Brain pericyte (primary cell): ENCODE data around the gene HNRNPAB.
"Not testable (repeated sequence)": the region's sequence is repeated elsewhere in the genome, so short reads cannot be mapped to it uniquely, and the experiment has no call there.

Experiments used
- DNase-seq: peaks from one replicate; pipeline ENCODE4 v3.0.0-alpha.2; 2012; ENCODE audit warnings: low read depth, low spot score

The HNRNPAB gene

GRCh38 chr5:178212241-178213002 is 8.1 kb downstream of the HNRNPAB start:
- no peak for DNase-seq

- no peak for DNase-seq
Measured at GRCh38 chr5:178213003-178213461, 8.7 kb downstream of the HNRNPAB start.

- DNase-seq = no peak
Measured at GRCh38 chr5:178213748-178214151, 9.4 kb downstream of the HNRNPAB start.

DNA sequence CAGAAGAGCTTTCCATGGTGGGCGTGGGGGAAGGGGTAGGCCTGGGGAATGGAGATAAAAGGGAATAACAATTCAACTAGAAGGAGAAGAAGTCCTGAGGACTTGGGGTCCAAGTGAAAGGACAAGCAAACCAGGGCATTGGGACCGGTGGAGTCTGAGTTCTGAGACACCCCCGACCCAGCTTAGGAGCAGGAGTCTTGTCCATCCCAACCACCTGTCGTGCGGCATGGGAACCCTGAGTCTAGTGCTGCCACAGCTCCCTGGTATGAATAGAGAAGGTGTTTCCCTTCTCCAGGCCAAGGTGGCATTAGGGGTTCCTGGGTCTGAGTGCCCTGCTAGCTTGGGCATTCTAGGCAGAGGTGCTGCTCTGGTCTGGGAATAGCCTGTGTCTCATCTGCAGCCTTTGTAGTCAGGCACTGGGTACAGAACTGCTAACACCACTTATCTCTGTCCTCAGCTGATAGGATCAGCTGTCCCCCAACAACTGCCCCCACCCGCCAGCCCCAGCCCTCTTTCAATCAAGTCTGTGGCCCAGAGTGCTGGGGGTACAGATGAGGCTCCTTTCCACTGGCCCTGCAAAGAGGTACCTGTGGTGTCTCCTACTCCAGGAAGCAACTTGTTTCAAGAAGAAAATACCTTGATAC is 9.9 kb downstream of the HNRNPAB start:
- no peak for DNase-seq

- no peak for DNase-seq
Measured at GRCh38 chr5:178215280-178216002, 11.1 kb downstream of the HNRNPAB start.

DNA sequence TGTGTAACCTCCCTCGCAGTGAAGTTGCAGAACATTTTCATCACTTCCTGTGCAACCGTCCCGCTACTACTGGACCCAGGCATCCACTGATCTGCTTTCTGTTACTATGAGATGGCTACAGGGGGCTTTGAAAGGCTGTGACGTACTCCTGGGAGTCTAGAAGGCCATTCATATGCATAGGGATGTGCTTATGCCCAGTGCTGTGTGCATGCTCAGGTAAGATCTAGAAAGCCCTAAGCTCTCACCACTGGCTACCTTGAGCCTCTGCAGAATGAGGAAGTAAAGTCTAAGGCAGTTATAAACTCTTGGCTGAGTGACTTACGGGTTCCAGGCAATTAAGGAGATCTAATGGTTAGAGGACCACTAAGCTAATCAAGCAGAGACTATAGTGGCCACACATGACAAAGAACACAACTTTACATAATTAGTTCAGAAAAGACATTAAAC is 11.8 kb downstream of the HNRNPAB start:
- no peak for DNase-seq

GRCh38 chr5:178216779-178217178 is 12.4 kb downstream of the HNRNPAB start:
- no peak for DNase-seq

DNA sequence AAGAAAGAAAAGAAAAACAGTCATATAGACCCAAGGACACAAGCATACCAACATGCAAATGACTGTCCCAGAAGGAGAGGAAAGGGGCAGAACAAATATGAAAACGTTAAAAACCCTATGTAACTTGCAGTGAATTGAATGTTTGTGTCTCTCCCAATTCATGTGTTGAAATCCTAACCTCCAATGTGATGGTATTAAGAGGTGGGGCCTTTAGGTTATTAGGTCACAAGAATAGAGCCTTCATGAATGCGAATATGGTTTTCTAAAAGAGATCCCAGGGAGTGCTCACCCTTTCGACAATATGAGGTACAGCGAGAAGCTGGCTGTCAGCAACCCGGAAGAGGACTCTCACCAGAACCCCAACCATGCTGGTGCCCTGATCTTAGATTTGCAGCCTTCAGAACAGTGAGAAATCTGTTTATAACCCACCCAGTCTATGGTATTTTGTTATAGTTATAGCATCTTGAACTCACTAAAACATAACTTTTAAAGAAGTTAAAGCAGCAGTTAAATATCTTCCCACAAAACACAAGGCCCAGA is 14.0 kb downstream of the HNRNPAB start:
- DNase-seq = no peak

DNA sequence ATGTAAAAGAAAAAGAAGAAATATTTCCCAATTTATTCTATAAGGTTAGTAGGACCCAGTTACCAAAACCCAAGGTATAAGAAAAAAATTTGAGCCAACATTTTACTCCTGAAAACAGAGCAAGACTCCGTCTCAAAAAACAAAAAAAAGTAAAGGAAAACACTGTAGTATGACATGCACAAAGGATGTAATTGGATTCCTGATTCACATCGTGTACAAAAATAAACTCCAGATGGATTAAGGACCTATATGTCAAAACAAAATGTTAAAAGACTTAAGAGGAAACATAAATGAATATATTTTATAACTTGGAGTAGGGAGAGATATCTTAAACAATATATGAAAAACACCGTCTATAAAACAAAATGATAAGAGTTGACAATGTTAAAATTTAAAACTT is 14.5 kb downstream of the HNRNPAB start:
- DNase-seq = no peak

DNA sequence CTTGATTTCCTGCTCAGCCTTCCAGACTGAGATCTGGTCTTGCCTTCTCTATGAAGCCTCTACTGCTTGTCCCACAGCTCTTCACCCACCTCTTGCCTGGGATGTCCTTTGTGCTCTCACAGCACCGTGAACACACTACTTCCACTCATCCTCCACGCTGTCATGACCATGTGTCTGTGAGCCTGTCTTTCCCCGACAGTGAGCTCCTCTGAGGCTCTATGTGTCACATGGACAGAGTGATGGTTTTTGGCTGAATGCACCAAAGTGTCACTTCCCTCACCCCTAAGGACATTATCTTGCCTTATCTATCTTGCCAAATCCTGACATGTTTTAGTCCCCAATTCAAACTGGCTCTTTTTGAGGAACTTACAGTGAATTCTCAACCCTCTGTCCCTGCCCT is 16.9 kb downstream of the HNRNPAB start:
- DNase-seq = no peak

DNA sequence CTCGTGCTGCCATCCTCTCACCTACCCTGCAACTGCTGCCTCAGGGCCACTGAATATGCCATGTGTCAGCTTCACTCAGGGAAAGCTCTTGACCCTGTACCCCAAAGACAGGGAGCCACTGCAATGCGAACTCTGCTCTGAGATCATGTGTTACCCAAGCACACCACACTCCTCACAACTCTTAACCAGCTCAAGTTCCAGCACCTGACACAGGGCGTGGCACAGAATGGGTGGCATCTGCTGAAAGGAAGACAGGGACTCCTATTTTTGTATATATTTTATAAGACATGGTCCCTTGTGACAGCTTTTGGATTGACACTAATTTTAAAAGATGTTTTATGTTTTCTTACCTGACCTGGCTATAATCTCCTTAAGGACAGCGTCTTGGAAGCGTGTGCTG is 17.5 kb downstream of the HNRNPAB start:
- DNase-seq = no peak

DNA sequence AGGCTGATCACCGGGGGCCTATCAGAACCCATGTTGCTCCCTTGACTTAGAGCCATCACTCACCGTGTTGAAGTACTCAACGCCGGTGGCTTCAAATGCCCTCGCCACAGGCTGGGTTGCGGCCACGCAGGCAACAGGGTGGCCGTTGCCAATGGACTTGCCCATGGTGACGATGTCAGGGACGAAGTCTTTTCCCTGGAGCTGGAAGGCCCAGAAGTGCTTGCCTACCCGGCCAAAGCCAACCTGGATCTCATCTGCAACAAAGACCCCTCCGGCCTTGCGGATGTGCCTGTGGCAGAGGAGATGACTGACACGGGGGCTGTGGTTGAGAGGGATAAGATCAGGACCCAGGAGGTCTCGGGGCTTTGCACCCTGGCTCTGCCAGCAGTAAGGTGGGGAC is 18.0 kb downstream of the HNRNPAB start:
- DNase-seq = no peak

GRCh38 chr5:178223196-178223773 is 19.0 kb downstream of the HNRNPAB start:
- DNase-seq = no peak

DNA sequence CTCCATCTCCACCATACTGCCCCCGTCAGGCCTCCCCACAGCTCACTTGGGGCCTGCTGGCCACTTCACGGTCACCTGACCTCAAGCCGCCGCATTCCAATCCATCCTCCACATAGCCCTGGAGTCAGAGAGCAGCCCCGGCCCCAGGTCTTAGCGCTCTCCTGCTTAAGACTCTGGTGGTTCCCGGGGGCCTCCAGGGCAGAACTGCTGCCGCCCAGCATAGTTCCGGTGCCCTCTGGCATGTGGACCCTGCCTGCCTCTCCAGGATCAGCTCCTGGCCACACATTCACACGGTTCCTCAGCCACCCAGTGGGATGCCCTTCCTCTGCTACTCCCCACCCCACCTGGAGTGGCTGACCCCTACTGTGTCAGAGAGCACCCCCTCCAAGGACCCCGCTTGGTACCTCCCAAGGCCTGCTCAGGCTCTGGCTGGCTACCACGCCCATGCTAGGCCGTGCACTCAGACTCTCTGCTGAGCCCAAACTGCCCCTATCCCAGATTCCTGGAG is 19.5 kb downstream of the HNRNPAB start:
- no peak for DNase-seq

DNA sequence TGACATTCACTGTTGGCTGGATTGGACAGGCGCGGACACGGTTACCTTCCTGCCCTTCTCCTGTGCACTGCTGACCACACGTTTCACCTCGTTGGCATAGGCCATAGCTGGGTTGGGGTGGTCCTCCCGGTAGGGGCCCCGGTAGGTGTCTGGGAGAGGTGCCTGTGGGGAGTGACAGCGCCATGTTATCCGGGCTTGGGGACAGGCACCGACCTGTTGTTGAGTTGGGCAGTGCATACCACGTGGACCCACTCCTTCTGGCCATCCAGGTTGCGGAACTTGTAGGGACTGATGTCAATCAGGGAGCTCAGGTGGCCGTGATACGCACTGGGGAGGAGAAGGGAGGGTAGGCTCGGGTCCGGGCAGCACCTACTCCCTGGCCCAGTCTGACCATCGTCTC is 20.1 kb downstream of the HNRNPAB start:
- no peak for DNase-seq

DNA sequence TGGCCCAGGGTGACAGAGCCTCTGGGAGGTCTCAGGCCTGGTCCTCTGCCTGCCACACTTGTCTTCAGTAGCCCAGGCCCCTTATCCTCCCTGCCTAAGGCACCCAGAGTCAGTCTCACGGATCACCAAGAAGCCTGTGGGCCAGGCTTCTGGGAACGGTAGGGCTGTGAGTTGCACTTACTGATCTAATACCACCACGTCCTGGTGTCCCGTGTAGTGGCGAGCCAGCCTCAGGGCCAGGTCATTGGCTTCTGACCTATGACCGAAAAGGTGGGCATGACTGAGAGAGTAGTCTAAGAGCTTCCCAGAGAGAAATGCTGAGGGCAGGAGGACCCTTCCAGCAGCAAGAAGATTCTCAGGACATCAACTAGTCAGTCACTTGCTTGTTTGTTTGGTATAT is 20.8 kb downstream of the HNRNPAB start:
- DNase-seq = no peak

DNA sequence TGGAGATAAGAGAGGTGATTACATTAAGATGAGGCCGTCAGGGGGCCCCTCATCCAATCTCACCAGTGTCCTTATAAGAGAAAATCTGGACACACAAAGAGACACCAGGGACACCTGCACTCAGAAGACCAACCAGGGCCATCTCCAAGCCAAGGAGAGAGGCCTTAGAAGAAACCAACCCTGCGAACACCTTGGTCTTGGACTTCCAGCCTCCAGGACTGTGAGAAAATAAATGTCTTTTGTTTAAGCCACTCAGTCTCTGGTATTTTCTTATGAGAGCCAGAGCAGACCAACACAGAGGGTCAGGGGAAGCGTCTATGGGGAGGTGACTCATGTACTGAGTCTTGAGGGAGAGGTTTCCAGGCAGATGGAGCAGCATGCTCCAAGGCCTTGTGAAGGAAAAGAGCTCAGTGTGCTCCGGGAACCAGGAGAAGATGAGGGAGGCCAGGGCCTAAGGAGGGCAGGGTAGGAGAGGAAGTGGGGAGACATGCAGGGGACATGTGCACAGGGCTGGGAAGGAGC is 22.9 kb downstream of the HNRNPAB start:
- no peak for DNase-seq

GRCh38 chr5:178227929-178228328 is 23.6 kb downstream of the HNRNPAB start:
- no peak for DNase-seq

- no peak for DNase-seq
Measured at GRCh38 chr5:178228609-178229008, 24.3 kb downstream of the HNRNPAB start.

DNA sequence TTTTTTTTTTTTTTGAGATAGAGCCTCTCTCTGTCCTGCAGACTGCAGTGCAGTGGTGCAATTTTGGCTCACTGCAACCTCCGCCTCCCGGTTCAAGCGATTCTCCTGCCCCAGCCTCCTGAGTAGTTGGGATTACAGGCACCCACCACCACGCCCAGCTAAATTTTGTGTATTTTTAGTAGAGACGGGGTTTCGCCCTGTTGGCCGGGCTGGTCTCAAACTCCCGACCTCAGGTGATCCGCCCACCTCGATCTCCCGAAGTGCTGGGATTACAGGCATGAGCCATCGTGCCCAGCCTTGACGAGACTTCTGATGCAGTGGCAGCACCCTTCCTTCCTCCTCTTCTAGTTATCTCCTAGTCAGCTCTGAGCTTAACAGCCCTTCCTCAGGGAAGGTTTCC is 24.8 kb downstream of the HNRNPAB start:
- not testable (repeated sequence) for DNase-seq

GRCh38 chr5:178229861-178230260 is 25.5 kb downstream of the HNRNPAB start:
- DNase-seq = no peak
